Esophagus muscularis mucosa (tissue), 4 donors: ENCODE results near the gene ZFAND2A.

Experiments used
- CTCF ChIP-seq, 3 experiments: fragments of 200-600 bp in 2 of 3; fragments of 450-650 bp in 1 of 3; sonication (generic) in 2 of 3; IDR thresholded peaks; one replicate each; pipeline ENCODE4 v1.5.1; 2017 to 2019; ENCODE audit warnings: antibody characterized with exemption in 3 of 3, mild to moderate bottlenecking in 2 of 3, moderate library complexity in 1 of 3
- EP300 ChIP-seq: sonication (generic); formaldehyde crosslinking; IDR thresholded peaks from one replicate; pipeline ENCODE4 v1.6.1; 2017; ENCODE audit warnings: antibody characterized with exemption
- POLR2A ChIP-seq: fragments of 450-650 bp; IDR thresholded peaks from one replicate; pipeline ENCODE4 v1.6.1; 2017; ENCODE audit warnings: antibody characterized with exemption, moderate library complexity, mild to moderate bottlenecking, low read depth
- POLR2AphosphoS5 ChIP-seq, 2 donors: sonication (generic); formaldehyde crosslinking; IDR thresholded peaks; one replicate each; pipeline ENCODE4 v1.6.1; 2017; ENCODE audit warnings: antibody characterized with exemption in 2 of 2

- TF ChIP-seq POLR2A (no peak), EP300 (no peak), CTCF (IDR thresholded peaks at IDR 0.05) (no peak), POLR2AphosphoS5 (IDR thresholded peaks at IDR 0.05) (no peak)
Observed at GRCh38 chr7:1168422-1168821, 8.4 kb upstream of the ZFAND2A start.
